ENCODE measurements around the gene PLCB3. TPM values are rescaled to one million over a fixed set of nuclear protein-coding genes. Genes with fewer than 3 reads are reported as not detected.

The PLCB3 gene
- 10 to 100 TPM in 6 of 10 donors, 1 to 10 TPM in 4; 9.4 to 16.1 (median 11.0) TPM for polyA plus RNA-seq (ENCODE audit: insufficient read length in 10 of 10)
- long read RNA-seq, donor 1 = 0 reads
- long read RNA-seq, donor 2 = 0 reads
- long read RNA-seq, donor 3 = 0 reads
- long read RNA-seq, donor 4 = 0 reads
- long read RNA-seq, donor 5 = 0 reads
- long read RNA-seq, donor 6 = 0 reads
- long read RNA-seq, donor 7, partial matches to known transcripts = 24 of 46 reads
- long read RNA-seq, donor 7, other reads (novel, unspliced or antisense) = 22 of 46 reads
- long read RNA-seq, donor 8 = 0 reads
- long read RNA-seq, donor 9 = 0 reads

GRCh38 chr11:64251016-64251752 lies at the start of gene PLCB3:
PLCB3 (plus strand) TSS chr11:64251530; CDS start chr11:64251650, 120 bp downstream.
- DNase-seq = peak in 1 of 3 donors; percentile 65

- no peak for DNase-seq
Measured at GRCh38 chr11:64201543-64201942, 49.8 kb upstream of the PLCB3 start.

- no peak for DNase-seq
Measured at GRCh38 chr11:64202992-64203391, 48.3 kb upstream of the PLCB3 start.

GRCh38 chr11:64203421-64204079 lies 47.8 kb upstream of the PLCB3 start:
- DNase-seq = no peak

GRCh38 chr11:64204080-64204440 lies 47.3 kb upstream of the PLCB3 start:
- DNase-seq = no peak

- DNase-seq = peak; percentile 87 to 90 (median 89)
Measured at GRCh38 chr11:64204464-64204989, 46.8 kb upstream of the PLCB3 start.

- peak in 1 of 3 donors; percentile 46 for DNase-seq
Measured at GRCh38 chr11:64206457-64207255, 44.7 kb upstream of the PLCB3 start, which contains the start of gene FERMT3. FERMT3 (plus strand) TSS chr11:64206721; CDS start chr11:64207365, 644 bp downstream.

GRCh38 chr11:64207256-64208085 lies 43.9 kb upstream of the PLCB3 start:
- DNase-seq = peak; percentile 53 to 91 (median 70)

- no peak for DNase-seq
Measured at GRCh38 chr11:64208086-64208795, 43.1 kb upstream of the PLCB3 start.

- DNase-seq = no peak
Measured at GRCh38 chr11:64208796-64209562, 42.4 kb upstream of the PLCB3 start.

GRCh38 chr11:64209563-64209843 lies 41.8 kb upstream of the PLCB3 start:
- no peak for DNase-seq

- no peak for DNase-seq
Measured at GRCh38 chr11:64210301-64211020, 40.9 kb upstream of the PLCB3 start.

- no peak for DNase-seq
Measured at GRCh38 chr11:64211181-64211872, 40.0 kb upstream of the PLCB3 start.

GRCh38 chr11:64216879-64217278 lies 34.5 kb upstream of the PLCB3 start:
- DNase-seq = no peak

- peak in 1 of 3 donors; percentile 15 for DNase-seq
Measured at GRCh38 chr11:64218628-64219353, 32.5 kb upstream of the PLCB3 start.

GRCh38 chr11:64219354-64219684 lies 32.0 kb upstream of the PLCB3 start:
- no peak for DNase-seq

- no peak for DNase-seq
Measured at GRCh38 chr11:64219755-64220154, 31.6 kb upstream of the PLCB3 start.
